ENCODE results near the gene SLC6A9.

The SLC6A9 gene

GRCh38 chr1:44021156-44021555 lies 10.1 kb downstream of the SLC6A9 start:
- no peak for TF ChIP-seq CTCF (IDR thresholded peaks at IDR 0.05; ENCODE audit: low read depth, low read length)
- DNase-seq (ENCODE audit: extremely low read depth, low read depth), result no peak

GRCh38 chr1:44020464-44020863 lies 10.8 kb downstream of the SLC6A9 start:
- TF ChIP-seq CTCF (IDR thresholded peaks at IDR 0.05; ENCODE audit: low read depth, low read length), result no peak
- no peak for DNase-seq (ENCODE audit: extremely low read depth, low read depth)

- no peak for DNase-seq (ENCODE audit: extremely low read depth, low read depth)
These were observed 11.8 kb downstream of the SLC6A9 start for GRCh38 chr1:44019466-44019948.

GRCh38 chr1:44016890-44017400 lies 14.3 kb downstream of the SLC6A9 start:
- no peak for TF ChIP-seq CTCF (IDR thresholded peaks at IDR 0.05; ENCODE audit: low read depth, low read length)
- no peak for DNase-seq (ENCODE audit: extremely low read depth, low read depth)

More at GRCh38 chr1:44019466-44019948, 11.8 kb downstream of the SLC6A9 start:
- TF ChIP-seq CTCF (IDR thresholded peaks at IDR 0.05; ENCODE audit: low read depth, low read length), result no peak

GRCh38 chr1:44016041-44016889 lies 15.0 kb downstream of the SLC6A9 start:
- TF ChIP-seq CTCF (IDR thresholded peaks at IDR 0.05; ENCODE audit: low read depth, low read length), result no peak

GRCh38 chr1:44015206-44015605 lies 16.1 kb downstream of the SLC6A9 start:
- TF ChIP-seq CTCF (IDR thresholded peaks at IDR 0.05; ENCODE audit: low read depth, low read length), result no peak
- no peak for DNase-seq (ENCODE audit: extremely low read depth, low read depth)

More at GRCh38 chr1:44016041-44016889, 15.0 kb downstream of the SLC6A9 start:
- DNase-seq (ENCODE audit: extremely low read depth, low read depth), result no peak
